GM18909 (cell line): Measurements from ENCODE around the gene IL3RA.
"Not testable (repeated sequence)": the region's sequence is repeated elsewhere in the genome, so short reads cannot be mapped to it uniquely, and the experiment has no call there.

Experiments used
- ATAC-seq: cut with Tn5 transposase; IDR thresholded peaks from one replicate; pipeline ENCODE4 v1.9.1; 2021; ENCODE audit warnings: mild to moderate bottlenecking; ENCODE audit not compliant: unreplicated experiment, poor library complexity

The IL3RA gene

DNA sequence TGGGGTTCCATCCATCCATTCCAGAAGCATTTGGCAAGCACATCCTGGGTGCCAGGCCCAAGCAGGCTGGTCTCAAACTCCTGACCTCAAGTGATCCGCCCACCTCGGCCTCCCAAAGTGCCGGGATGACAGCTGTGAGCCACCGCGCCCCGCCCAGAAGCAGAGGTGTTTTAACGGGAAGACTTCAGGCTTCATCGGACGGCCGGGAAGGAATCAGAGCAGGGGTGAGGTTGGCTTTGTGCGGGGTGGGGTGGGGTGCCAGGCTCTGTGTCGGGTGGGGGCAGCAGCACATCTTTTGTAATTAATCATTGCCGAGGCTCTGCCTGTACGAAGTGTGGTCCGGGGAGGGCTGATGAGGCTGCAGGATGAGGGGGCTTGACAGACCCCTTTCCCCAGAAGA lies 60.4 kb downstream of the IL3RA start:
- no peak for ATAC-seq

DNA sequence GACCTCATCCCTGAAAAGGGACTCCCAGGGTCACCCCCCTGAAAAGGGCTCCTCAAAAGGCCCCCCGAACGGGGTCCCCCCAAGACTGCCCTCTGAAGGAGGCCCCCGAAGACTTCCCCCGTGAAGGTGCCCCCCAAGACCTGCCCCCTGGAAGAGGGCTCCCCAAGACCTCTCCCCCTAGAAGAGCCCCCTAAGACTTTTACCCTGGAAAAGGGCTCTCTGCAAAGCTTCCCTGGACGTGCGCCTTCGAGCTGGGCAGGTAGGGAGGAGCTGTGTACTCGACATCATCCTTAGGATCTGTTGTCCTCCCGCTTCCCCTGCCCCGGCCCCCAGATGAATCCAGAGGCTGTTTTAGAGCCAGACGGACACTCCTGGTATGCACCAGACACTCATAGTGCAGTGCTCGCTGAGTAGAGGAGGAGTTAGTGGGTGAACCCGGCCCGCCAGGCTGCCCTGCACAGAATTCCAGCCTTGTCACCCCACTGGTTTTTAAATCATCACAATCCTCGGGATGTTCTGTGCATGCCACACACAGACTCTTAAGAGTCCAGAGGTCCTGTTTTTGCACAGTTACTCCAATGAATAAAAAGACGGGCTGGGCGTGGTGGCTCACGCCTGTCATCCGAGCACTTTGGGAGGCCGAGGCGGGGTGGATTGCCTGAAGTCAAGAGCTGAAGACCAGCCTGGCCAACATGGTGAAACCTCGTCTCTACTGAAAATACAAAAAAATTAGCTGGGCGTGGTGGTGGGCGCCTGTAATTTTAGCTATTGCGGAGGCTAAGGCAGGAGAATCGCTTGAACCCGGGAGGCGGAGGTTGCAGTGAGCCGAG lies 61.1 kb downstream of the IL3RA start:
- ATAC-seq: no peak

DNA sequence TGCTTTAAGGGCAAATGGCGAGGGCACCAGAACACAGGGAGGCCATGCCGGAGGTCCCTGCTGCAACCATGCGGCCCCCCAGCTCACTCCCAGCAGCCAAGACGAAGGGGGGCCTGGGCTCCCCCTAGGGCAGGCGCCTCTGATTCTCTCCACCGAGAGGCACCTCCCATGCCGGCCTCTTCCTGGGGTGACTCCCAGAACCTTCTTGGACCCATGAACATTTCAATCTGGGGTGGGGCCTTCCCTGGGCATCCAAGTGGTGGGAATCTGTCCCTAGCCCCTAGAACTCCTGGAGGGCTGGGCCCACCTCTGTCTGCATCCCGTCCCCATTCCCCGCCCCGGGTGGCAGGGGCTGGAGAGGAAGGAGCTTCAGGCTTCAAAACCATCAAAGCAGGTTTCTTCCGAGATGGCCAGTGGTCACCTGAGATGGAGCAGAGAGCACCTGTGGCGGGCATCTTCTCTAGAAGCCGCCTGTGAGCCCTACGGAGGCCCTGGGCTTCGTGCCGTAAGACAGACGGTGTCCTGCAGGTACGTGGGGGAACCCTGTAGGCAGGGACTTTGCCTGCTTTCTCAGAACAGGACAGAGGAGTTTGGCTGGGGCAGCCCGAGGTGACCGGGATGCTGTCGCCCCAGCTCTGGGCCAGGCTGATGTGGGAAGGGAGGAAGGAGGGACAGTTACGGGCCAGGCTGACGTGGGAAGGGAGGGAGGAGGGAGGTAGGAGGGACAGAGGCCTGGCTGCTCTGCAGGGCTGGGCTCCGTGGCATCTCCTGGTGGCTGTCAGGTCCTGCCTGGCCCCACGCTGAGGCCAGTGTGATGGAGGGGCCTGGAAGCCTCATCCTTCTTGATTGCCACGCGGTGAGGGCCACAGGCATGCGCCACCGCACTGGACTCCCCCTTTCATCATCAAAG lies 62.1 kb downstream of the IL3RA start:
- no peak for ATAC-seq

DNA sequence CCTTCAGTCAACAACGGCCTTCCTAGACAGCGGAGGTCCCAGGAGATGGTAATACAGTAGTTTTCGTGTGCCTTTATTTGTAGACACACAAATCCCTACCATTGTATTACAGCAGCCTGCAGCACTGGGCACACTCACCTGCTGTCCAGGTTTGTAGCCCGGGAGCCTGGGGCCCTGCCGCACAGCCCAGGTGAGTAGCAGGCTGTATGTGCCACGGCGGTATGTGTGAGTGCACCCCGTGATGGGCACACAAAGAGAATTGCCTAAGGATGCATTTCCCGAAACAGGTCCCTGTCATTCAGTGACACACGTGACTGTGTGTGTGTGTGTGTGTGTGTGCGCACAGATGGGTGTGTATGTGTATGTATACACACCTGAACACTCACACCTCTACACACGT lies 63.5 kb downstream of the IL3RA start:
- no peak for ATAC-seq

DNA sequence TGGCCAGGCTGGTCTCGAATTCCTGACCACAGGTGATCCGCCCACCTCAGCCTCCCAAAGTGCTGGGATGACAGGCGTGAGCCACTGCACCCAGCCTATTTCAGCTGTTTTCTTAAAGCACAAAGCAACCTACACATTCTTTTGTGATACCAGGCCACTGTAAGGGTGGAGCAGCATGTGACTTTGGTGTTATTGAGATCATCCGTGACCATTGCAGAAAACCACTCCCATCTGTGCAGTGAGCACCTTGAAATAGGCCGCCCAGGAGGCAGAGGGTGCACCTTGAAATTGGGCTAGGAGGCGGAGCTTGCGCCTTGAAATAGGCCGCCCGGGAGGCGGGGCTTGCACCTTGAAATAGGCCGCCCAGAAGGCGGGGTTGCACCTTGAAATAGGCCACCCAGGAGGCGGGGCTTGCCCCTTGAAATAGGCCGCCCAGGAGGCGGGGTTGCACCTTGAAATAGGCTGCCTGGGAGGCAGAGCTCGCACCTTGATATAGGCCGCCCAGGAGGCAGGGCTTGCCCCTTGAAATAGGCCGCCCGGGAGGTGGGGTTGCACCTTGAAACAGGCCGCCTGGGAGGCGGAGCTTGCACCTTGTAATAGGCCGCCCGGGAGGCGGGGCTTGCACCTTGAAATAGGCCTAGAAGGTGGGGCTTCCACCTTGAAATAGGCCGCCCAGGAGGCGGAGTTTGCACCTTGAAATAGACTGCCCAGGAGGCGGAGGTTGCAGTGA lies 64.3 kb downstream of the IL3RA start:
- no peak for ATAC-seq

DNA sequence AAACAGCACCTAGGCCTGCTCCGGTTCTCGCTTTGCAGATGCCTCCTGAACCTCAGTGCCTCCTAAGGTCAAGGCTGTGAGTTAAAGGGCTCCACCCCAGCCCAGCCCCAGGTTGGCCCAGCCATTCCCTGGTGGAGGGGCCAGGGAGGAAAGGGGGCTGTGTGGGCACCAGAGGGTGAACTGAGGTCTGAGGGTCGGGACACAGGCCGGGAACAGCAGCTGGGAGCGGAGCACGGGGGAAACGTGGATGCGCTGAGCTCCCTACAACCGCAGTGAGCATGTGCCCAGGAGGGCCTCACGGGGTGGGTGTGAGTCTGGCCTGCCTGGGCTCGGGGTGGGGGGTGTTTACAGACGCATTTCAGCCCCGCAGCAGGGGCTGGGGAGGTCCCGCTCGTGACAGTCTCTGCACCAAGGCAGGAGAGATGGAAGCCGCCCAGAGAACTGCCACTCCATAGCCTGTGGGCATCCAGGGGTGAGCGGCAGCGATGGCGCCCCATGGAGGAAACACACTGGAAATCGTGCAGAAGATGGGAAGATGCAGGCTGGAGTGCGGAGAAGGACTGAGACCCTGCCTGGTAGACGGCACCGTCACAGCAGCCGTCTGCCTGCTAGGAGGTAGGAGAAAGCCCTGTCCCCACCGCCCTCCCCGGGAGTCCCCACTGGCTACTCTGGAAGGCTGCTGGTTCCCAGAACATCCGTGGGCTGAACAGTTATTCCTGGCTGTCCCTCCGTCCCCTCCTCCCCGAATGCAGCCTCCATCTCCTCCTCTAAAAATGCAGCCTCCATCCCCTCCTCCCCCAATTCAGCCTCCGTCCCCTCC lies 65.2 kb downstream of the IL3RA start:
- ATAC-seq: no peak

DNA sequence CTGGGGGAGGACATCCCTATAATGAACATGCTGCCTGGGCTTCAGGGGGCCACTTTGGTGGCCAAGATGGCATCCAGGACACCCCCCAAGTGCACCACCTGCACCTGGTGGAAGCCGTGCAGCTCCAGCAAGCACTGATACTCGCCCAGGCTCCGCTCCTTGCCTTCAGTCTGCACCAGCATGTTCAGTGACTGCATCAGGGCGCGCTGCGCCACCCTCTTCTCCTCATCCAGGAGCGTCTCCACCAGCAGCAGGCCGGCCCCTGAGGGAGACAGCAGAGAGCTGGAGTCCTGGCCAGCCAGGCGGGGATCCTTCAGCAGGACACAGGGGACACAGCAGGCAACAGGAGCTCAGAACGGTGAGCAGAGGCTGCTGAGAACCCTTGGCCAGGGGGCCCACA lies 66.6 kb downstream of the IL3RA start:
- ATAC-seq: no peak

DNA sequence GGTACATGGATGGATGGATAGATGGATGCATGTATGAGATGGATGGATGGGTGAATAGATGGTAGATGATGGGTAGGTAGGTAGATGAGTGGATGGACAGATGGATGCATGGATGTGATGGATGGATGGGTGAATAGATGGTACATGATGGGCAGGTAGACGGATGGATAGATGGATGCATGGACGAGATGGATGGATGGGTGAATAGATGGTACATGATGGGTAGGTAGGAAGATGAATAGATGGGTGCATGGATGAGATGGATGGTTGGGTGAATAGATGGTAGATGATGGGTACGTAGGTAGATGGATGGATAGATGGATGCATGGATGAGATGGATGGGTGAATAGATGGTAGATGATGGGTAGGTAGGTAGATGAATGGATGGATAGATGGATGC lies 67.3 kb downstream of the IL3RA start:
- ATAC-seq: not testable (repeated sequence)

DNA sequence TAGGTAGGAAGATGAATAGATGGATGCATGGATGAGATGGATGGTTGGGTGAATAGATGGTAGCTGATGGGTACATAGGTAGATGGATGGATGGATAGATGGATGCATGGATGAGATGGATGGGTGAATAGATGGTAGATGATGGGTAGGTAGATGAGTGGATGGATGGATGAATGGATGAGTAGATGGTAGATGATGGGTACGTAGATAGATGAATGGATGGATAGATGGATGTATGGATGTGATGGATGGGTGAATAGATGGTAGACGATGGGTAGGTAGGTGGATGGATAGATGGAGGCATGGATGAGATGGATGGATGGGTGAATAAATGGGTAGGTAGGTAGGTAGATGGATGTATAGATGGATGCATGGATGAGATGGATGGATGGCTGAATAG lies 69.2 kb downstream of the IL3RA start:
- not testable (repeated sequence) for ATAC-seq

DNA sequence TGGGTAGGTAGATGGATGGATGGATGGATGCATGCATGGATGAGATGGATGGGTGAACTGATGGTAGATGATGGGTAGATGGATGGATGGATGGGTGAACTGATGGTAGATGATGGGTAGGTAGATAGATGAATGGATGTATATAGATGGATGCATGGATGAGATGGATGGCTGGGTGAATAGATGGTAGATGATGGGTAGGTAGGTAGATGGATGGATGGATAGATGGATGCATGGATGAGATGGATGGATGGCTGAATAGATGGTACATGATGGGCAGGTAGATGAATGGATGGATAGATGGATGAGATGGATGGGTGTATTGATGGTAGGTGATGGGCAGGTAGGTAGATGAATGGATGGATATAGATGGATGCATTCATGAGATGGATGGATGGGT lies 70.5 kb downstream of the IL3RA start:
- no peak for ATAC-seq

DNA sequence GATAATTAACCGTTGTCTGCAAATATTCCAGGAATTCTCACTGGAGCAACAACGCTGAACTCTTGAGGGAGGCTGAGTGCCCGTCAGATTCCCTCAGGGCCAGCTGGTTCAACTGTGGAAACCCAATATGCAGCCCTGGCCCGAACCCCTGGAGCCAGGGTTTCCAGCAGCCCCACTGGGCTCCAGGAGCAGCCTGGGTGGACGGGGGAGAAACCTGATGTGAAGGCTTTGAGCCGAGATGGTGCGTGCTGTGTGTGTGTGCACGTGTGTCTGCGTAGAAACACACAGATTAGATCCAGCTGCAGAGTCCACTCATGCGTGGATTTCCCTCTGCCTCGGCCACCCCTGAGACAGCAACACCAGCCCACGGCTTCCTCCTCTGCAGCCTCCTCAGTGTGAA lies 74.7 kb downstream of the IL3RA start:
- ATAC-seq: no peak

DNA sequence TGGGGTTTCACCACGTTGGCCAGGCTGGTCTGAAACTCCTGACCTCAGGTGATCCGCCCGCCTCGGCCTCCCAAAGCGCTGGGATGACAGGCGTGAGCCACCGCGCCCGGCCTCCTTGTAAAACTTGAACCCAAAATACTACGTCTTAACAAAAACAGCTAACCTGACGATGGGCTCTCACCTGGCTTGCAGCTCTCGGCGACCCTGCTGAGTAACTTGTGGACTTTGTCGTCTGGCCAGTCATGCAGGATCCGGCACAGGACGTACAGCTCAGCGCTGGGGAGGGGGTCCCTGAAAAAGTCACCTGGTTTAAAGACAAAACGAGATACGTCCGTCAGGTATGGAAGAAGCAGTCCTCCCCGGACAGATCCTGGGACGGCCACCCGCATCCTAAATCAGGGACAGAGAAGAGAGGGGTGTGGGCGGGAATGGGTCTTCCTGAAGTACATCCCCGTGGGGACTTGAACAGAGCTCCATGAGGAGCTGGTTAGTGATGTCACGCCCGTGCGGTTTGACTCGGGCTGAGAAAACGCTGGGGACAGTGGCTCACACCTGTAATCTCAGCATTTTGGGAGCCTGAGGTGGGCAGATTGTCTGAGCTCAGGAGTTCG lies 76.1 kb downstream of the IL3RA start:
- no peak for ATAC-seq

DNA sequence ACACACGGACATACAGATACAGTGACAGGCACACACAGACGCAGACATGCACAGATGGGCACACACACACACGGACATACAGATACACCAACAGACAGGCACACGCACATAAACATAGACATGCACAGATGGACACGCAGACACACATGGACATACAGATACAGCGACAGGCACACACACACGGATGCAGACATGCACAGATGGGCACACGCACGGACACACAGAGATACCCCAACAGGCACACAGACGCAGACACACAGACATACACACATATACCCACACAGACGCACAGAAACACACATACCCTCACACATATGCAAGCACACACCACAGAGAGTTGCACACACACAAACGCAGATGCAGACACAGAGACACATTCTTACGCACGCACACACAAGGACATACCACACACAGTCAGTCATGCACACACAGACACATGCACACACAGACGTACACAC lies 79.8 kb downstream of the IL3RA start:
- ATAC-seq: no peak

DNA sequence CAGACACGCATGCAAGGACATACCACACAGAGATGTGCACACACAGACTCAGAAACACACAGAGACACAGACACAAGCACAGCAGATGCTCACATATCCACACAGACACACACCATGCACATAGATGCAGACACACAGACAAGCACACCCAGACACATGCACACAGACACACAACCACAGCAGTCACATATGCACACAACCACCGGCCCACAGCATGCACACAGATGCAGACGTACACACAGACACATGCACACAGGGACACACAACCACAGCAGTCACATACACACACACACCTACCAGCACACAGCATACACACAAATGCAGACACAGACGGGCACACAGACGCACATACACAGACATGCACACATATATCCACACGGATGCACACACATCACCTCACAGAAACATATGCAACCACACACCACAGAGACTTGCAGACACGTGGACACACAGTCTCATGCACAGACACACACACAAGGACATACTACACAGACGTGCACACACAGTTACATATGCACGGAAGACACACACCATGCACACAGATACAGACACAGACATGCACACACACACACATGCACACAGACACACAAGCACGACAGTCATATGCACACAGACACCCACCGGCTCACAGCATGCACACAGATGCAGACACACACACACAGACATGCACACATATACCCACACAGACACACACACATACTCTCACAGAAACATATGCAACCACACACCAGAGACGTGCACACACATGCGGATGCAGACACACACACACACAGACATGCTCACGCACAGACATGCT lies 80.6 kb downstream of the IL3RA start:
- ATAC-seq: no peak

DNA sequence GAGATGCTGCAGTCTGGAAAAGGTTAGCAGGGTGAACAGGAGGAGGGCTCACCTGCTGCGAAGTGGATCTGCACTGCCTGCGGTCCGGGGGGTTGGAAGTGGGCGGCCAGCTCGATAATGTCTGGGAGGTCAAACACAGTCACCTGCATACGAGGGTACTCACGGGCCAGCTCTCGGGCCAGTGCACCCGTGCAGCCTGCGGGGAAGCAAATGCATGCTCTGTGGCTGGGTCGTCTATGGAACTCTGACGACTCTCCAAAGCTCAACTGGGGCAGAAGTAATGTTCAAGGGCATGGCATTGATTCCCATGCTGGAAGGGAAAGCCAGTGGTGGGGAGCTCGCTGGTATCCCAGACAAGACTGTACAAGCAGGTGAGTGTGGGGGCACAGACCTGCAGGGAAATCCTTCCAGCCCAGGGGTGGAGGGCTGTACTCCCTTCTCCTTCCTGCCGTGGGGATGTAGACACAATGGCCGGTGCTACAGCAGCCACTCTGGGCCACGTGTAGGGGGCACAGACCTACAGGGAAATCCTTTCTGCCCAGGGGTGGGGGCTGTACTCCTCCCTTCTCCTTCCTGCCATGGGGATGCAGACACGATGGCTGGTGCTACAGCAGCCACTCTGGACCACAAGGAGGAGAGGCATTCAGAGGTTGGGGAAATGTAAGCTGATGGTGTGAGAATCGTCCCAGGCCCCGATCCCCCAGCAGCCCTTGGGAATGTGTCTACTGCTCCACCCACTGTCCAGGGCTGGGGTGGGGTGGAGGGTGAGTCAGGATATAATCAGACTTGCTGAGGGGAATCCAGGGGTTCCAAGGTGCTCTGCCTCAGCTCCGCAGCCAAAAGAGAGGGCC lies 81.6 kb downstream of the IL3RA start:
- no peak for ATAC-seq

DNA sequence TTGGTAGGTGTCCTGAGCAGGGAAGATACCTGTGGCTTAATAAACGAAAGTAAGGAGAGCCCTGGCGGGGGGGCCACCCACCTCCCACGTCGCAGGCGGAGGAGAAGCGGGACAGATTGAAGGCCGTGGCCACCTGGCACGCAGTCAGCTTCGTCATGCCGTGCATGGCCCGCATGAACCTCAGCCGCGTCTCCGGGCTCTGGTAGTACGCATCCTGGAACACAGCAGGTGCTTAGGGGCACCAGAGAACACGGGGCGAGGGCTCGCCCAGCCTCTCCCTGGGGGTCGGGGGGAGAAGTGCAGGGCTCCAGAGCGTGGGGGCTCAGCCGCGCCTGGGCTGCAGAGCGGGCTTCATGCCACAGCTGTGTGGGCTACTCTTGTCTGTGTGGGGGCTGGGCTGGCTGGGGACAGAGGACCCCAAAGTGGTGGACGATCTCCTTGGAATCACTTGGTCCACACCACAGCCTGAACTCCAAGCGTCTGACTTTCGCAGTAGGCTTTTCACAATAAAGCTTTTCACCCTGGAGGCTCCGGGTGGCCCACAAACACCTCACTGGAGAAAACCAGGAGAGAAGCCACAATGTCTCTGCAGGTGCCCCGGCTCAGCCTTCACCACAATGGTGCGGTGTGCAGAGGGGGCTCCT lies 82.4 kb downstream of the IL3RA start:
- ATAC-seq: no peak
